Measurements from ENCODE around the gene RNU1-4. TPM values are rescaled to one million over a fixed set of nuclear protein-coding genes. Genes with fewer than 3 reads are reported as not detected.
"Not testable (repeated sequence)": the region's sequence is repeated elsewhere in the genome, so short reads cannot be mapped to it uniquely, and the experiment has no call there.

RNU1-4 gene
- polyA plus RNA-seq, 1 donor (not counting 4 experiments of a cell fraction or from before 2014, with no cell fraction given) = 67.0 TPM

- Histone ChIP-seq H3K79me2 (ENCODE audit: control insufficient read depth, insufficient read depth, low read length) (no peaks in the 10 kb centered on the region), H3K9me1 (ENCODE audit: control insufficient read depth, extremely low read depth, insufficient read depth, low read length) (no peaks in the 10 kb centered on the region), H3K9me3 (ENCODE audit: control insufficient read depth, low read depth, low read length) (no peaks in the 10 kb centered on the region), H3K4me3 (ENCODE audit: control insufficient read depth in 2 of 3, extremely low read depth in 1 of 3, insufficient read depth in 2 of 3, low read depth in 1 of 3, low read length in 3 of 3) (no peak overlapping the region), H3K4me2 (ENCODE audit: control insufficient read depth, extremely low read depth, insufficient read depth, low read depth, low read length) (no peak overlapping the region), H4K20me1 (ENCODE audit: control insufficient read depth, extremely low read depth, insufficient read depth, low read length) (no peaks in the 10 kb centered on the region), H3K27ac (ENCODE audit: control insufficient read depth, insufficient read depth, low read length) (no peak overlapping the region), H3K4me1 (ENCODE audit: control insufficient read depth, extremely low read depth, insufficient read depth, low read length) (no peaks in the 10 kb centered on the region), H3K36me3 (ENCODE audit: control insufficient read depth in 2 of 2, extremely low read depth in 1 of 2, insufficient read depth in 2 of 2, low read length in 2 of 2) (no peaks in the 10 kb centered on the region), H2AFZ (ENCODE audit: control insufficient read depth, low read length) (no peak overlapping the region), H3K9ac (ENCODE audit: control insufficient read depth, extremely low read depth, insufficient read depth, low read length) (no peak overlapping the region), H3K27me3 (ENCODE audit: control insufficient read depth, extremely low read depth, insufficient read depth, low read length) (peaks cover 16% of the 10 kb centered on the region)
- dilution Hi-C loops (cut with MboI; ENCODE audit: extremely low pct_ligation_motif_present, low sequenced_read_pairs) = no loop called here
- no peak for TF ChIP-seq CTCF (optimal IDR thresholded peaks at IDR 0.05 in 1 of 3, IDR thresholded peaks at IDR 0.05 in 1 of 3, conservative IDR thresholded peaks at IDR 0.05 in 1 of 3; ENCODE audit: extremely low read depth in 1 of 3, insufficient read depth in 2 of 3, low read length in 3 of 3)
- no peak for TF ChIP-seq EZH2 (IDR thresholded peaks at IDR 0.05; ENCODE audit: low read length)
- DNase-seq (ENCODE audit: low read depth, low spot score) = peak; percentile 84
- no peak for FAIRE-seq
Measured at GRCh38 chr1:16727190-16728111, 12.9 kb upstream of the RNU1-4 start.

- H3K36me3 ChIP-seq (ENCODE audit: control insufficient read depth in 2 of 2, extremely low read depth in 1 of 2, insufficient read depth in 2 of 2, low read length in 2 of 2); H4K20me1 ChIP-seq (ENCODE audit: control insufficient read depth, extremely low read depth, insufficient read depth, low read length); H3K9ac ChIP-seq (ENCODE audit: control insufficient read depth, extremely low read depth, insufficient read depth, low read length); H3K79me2 ChIP-seq (ENCODE audit: control insufficient read depth, insufficient read depth, low read length); H3K4me1 ChIP-seq (ENCODE audit: control insufficient read depth, extremely low read depth, insufficient read depth, low read length); DNase-seq (ENCODE audit: low read depth, low spot score); H3K4me2 ChIP-seq (ENCODE audit: control insufficient read depth, extremely low read depth, insufficient read depth, low read depth, low read length); H3K4me3 ChIP-seq (ENCODE audit: control insufficient read depth in 2 of 3, extremely low read depth in 1 of 3, insufficient read depth in 2 of 3, low read depth in 1 of 3, low read length in 3 of 3); H3K9me3 ChIP-seq (ENCODE audit: control insufficient read depth, low read depth, low read length); H2AFZ ChIP-seq (ENCODE audit: control insufficient read depth, low read length); H3K9me1 ChIP-seq (ENCODE audit: control insufficient read depth, extremely low read depth, insufficient read depth, low read length); dilution Hi-C loops (cut with MboI; ENCODE audit: extremely low pct_ligation_motif_present, low sequenced_read_pairs); FAIRE-seq; H3K27ac ChIP-seq (ENCODE audit: control insufficient read depth, insufficient read depth, low read length): not testable (repeated sequence)
- peaks cover 16% of the 10 kb centered on the region for H3K27me3 ChIP-seq (ENCODE audit: control insufficient read depth, extremely low read depth, insufficient read depth, low read length)
Measured at GRCh38 chr1:16728243-16728949, 11.9 kb upstream of the RNU1-4 start.

- H3K27ac ChIP-seq (ENCODE audit: control insufficient read depth, insufficient read depth, low read length); H3K9me3 ChIP-seq (ENCODE audit: control insufficient read depth, low read depth, low read length); DNase-seq (ENCODE audit: low read depth, low spot score); H3K4me3 ChIP-seq (ENCODE audit: control insufficient read depth in 2 of 3, extremely low read depth in 1 of 3, insufficient read depth in 2 of 3, low read depth in 1 of 3, low read length in 3 of 3); H4K20me1 ChIP-seq (ENCODE audit: control insufficient read depth, extremely low read depth, insufficient read depth, low read length); H2AFZ ChIP-seq (ENCODE audit: control insufficient read depth, low read length); H3K79me2 ChIP-seq (ENCODE audit: control insufficient read depth, insufficient read depth, low read length); H3K4me1 ChIP-seq (ENCODE audit: control insufficient read depth, extremely low read depth, insufficient read depth, low read length); H3K27me3 ChIP-seq (ENCODE audit: control insufficient read depth, extremely low read depth, insufficient read depth, low read length); dilution Hi-C loops (cut with MboI; ENCODE audit: extremely low pct_ligation_motif_present, low sequenced_read_pairs); H3K9ac ChIP-seq (ENCODE audit: control insufficient read depth, extremely low read depth, insufficient read depth, low read length); FAIRE-seq; H3K4me2 ChIP-seq (ENCODE audit: control insufficient read depth, extremely low read depth, insufficient read depth, low read depth, low read length); H3K9me1 ChIP-seq (ENCODE audit: control insufficient read depth, extremely low read depth, insufficient read depth, low read length); H3K36me3 ChIP-seq (ENCODE audit: control insufficient read depth in 2 of 2, extremely low read depth in 1 of 2, insufficient read depth in 2 of 2, low read length in 2 of 2): not testable (repeated sequence)
Measured at GRCh38 chr1:16732254-16732896, 7.9 kb upstream of the RNU1-4 start.

DNA sequence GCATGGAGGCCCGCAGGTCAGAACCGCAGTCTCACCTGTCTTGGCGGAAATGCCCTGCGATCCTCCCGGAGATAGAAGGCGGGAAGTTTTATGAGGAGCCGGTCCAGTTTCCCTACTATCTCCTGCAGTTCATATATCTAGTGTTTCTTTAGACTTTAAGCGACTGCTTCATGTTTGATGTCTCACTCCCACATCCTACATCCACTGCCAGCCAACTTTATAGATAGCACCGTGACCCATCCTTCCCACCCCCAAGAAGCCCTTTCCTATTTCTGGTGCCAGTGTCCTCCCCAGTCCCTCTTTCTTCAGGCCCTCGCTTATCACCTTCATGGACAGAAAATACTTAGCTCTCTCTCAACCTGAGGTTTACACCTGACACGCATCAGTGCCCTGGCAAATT lies 914 bp downstream of the RNU1-4 start:
- H4K20me1 ChIP-seq (ENCODE audit: control insufficient read depth, extremely low read depth, insufficient read depth, low read length); H3K9me3 ChIP-seq (ENCODE audit: control insufficient read depth, low read depth, low read length); H3K4me3 ChIP-seq (ENCODE audit: control insufficient read depth in 2 of 3, extremely low read depth in 1 of 3, insufficient read depth in 2 of 3, low read depth in 1 of 3, low read length in 3 of 3); H3K4me2 ChIP-seq (ENCODE audit: control insufficient read depth, extremely low read depth, insufficient read depth, low read depth, low read length); H3K4me1 ChIP-seq (ENCODE audit: control insufficient read depth, extremely low read depth, insufficient read depth, low read length); H3K9me1 ChIP-seq (ENCODE audit: control insufficient read depth, extremely low read depth, insufficient read depth, low read length); H2AFZ ChIP-seq (ENCODE audit: control insufficient read depth, low read length); H3K27me3 ChIP-seq (ENCODE audit: control insufficient read depth, extremely low read depth, insufficient read depth, low read length); H3K27ac ChIP-seq (ENCODE audit: control insufficient read depth, insufficient read depth, low read length); FAIRE-seq; H3K36me3 ChIP-seq (ENCODE audit: control insufficient read depth in 2 of 2, extremely low read depth in 1 of 2, insufficient read depth in 2 of 2, low read length in 2 of 2); dilution Hi-C loops (cut with MboI; ENCODE audit: extremely low pct_ligation_motif_present, low sequenced_read_pairs); H3K79me2 ChIP-seq (ENCODE audit: control insufficient read depth, insufficient read depth, low read length); DNase-seq (ENCODE audit: low read depth, low spot score); H3K9ac ChIP-seq (ENCODE audit: control insufficient read depth, extremely low read depth, insufficient read depth, low read length): not testable (repeated sequence)

All from keratinocyte (primary cell).